Stimulated activated CD4-positive, alpha-beta T cell treated with anti-CD3 and anti-CD28 coated beads, Interleukin-12 subunit alpha, Interleukin-12 subunit beta, amount 100 ng/mL, for 4 hours (primary cell): ENCODE data around the gene KIRREL3.

Experiments
- DNase-seq: peaks from one replicate; pipeline ENCODE4 v3.0.0-alpha.2; 2020

KIRREL3 gene

GRCh38 chr11:126478466-126478865, 522.1 kb downstream of the KIRREL3 start:
- DNase-seq = no peak

GRCh38 chr11:126477535-126478305, 522.9 kb downstream of the KIRREL3 start:
- DNase-seq = no peak

- no peak for DNase-seq
Measured at GRCh38 chr11:126476977-126477376, 523.6 kb downstream of the KIRREL3 start.

- no peak for DNase-seq
Measured at GRCh38 chr11:126476266-126476924, 524.2 kb downstream of the KIRREL3 start.

- DNase-seq = no peak
Measured at GRCh38 chr11:126475014-126475991, 525.3 kb downstream of the KIRREL3 start.

GRCh38 chr11:126474220-126474619, 526.4 kb downstream of the KIRREL3 start:
- no peak for DNase-seq

- no peak for DNase-seq
Measured at GRCh38 chr11:126473269-126473668, 527.3 kb downstream of the KIRREL3 start.

- no peak for DNase-seq
Measured at GRCh38 chr11:126469311-126469710, 531.3 kb downstream of the KIRREL3 start.

GRCh38 chr11:126468102-126468521, 532.5 kb downstream of the KIRREL3 start:
- DNase-seq = no peak

GRCh38 chr11:126467471-126467870, 533.1 kb downstream of the KIRREL3 start:
- DNase-seq = no peak

- no peak for DNase-seq
Measured at GRCh38 chr11:126467046-126467370, 533.6 kb downstream of the KIRREL3 start.

- no peak for DNase-seq
Measured at GRCh38 chr11:126466236-126467045, 534.1 kb downstream of the KIRREL3 start.

GRCh38 chr11:126465573-126466188, 534.9 kb downstream of the KIRREL3 start:
- no peak for DNase-seq

- DNase-seq = no peak
Measured at GRCh38 chr11:126464796-126465195, 535.8 kb downstream of the KIRREL3 start.

GRCh38 chr11:126462422-126462821, 538.1 kb downstream of the KIRREL3 start:
- no peak for DNase-seq

GRCh38 chr11:126461996-126462395, 538.6 kb downstream of the KIRREL3 start:
- DNase-seq = no peak

- no peak for DNase-seq
Measured at GRCh38 chr11:126461096-126461440, 539.5 kb downstream of the KIRREL3 start.

GRCh38 chr11:126460417-126461095, 540.0 kb downstream of the KIRREL3 start:
- no peak for DNase-seq

- DNase-seq = no peak
Measured at GRCh38 chr11:126459691-126460281, 540.8 kb downstream of the KIRREL3 start.

GRCh38 chr11:126457817-126458216, 542.8 kb downstream of the KIRREL3 start:
- no peak for DNase-seq
